ENCODE results near the gene S1PR1.

The S1PR1 gene

GRCh38 chr1:101282314-101283038 lies 45.7 kb downstream of the S1PR1 start:
- DNase-seq: peak; percentile 71

DNA sequence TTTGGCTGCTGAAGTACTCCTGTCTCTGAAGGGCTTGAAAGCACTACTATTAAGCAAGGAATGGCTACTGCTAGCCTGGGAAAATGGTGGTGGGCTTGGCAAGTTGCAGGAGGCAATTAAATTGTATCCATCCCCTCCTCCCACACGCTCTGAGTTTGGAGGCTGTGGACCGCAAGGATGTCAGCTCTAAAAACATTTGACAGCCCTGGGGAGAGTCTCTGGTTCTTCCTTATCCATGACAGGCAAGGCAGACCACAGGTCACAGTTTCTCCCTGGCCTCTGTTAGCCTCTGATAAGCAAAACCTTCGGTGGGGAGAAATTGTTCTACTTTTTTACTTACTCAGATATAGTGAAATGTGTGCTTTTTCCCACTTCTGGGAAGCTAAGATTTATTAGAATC lies 46.6 kb downstream of the S1PR1 start:
- DNase-seq: no peak

DNA sequence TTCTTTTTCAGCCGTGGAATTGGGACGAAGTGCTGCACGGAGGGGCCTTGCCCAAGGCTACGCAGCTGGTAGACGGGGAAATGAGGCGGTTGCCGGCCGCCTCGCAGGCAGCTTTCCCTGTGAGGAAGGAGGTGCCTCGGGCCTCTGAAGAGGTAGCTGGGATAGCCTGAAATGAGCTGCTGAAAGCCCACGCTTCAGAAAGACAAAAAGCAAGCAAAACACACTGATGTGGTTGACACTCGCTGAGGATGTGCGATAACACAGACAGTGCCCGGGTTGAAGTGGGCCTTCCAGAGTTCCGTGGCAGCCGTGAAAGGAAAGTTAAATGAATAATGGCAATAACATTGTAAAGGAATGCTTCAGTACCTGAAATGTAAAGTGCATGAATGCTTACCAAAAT lies 47.2 kb downstream of the S1PR1 start:
- no peak for DNase-seq

DNA sequence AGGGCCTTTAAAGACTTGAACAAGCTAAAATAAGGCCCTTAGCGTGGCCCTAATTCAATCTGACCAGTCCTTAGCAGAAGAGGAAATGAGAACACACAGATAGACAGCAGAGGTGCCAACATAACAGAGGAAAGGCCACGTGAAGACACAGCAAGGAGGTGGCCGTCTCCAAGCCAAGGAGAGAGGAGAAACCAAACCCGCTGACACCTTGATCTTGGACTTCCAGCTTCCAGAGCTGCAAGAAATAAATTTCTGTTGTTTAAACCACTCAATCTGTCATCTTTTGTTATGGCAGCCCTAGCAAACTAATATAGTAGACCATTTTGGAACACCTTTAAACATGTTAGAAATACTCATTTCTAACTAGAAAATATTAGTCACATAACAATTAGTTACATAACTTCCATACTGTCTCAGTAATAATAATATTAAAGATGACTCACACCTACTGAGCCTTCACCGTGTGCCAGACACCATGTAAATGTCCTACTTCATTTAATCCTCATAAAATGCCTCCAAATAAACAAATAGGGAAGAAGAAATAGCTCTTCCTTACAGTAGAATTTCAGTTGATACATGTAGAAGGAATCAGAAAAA lies 47.9 kb downstream of the S1PR1 start:
- DNase-seq: no peak

GRCh38 chr1:101285922-101286570 lies 49.2 kb downstream of the S1PR1 start:
- no peak for DNase-seq

DNA sequence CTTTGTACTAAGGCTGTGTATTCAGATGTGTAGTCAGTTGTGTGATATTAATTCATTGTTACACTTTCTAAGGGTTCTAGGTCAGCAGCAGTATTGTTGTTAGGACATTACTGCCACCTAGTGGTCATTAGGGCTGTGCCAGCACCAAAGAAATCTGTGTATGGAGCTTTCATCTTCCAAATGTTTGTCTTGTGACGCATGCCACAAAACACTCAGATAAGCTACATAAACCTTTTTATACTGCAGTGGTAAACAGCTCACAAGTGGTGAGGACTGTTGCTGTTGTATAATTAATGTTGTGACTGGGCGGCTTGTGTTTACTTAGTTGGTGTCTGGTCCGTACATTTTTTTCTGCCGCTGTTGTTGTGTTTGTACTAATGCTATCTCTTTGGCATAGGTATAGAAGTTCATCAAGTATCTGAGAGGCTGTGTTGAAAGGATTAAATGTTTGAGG lies 51.7 kb downstream of the S1PR1 start:
- peak; percentile 92 for DNase-seq

- no peak for DNase-seq
These were observed 53.5 kb downstream of the S1PR1 start for GRCh38 chr1:101290119-101290921.

All from EL (cell line).